ENCODE data around the gene MUC5B.

- TF ChIP-seq TAF1 (IDR thresholded peaks at IDR 0.05; ENCODE audit: borderline replicate concordance, insufficient read depth, low read length) (no peak), POLR2AphosphoS5 (IDR thresholded peaks at IDR 0.05; ENCODE audit: low read depth, low read length) (no peak), REST (IDR thresholded peaks at IDR 0.05; ENCODE audit: insufficient read depth in 1 of 2, low read depth in 2 of 2, low read length in 2 of 2) (no peak)
Measured at GRCh38 chr11:1292018-1292643, 69.3 kb downstream of the MUC5B start.
